BJ (cell line): Measurements from ENCODE around the gene MYL10. TPM values are rescaled to one million over a fixed set of nuclear protein-coding genes. Genes with fewer than 3 reads are reported as not detected.
A peak's percentile ranks its signal among the peaks of the same experiment; 100 is the strongest.

Experiments
- CTCF ChIA-PET: fragments of 350-600 bp; formaldehyde crosslinking; extraction: SDS; loops from one replicate; lab custom pipeline; 2021; ENCODE audit warnings: antibody characterized with exemption, inconsistent platforms; lab: Yijun Ruan, JAX
- POLR2A ChIA-PET: fragments of 300-600 bp; sonication (Branson Sonifier 250); formaldehyde crosslinking; extraction: SDS; loops from one replicate; lab custom pipeline; 2021; ENCODE audit warnings: antibody characterized with exemption; lab: Charles Lee
- DNase-seq: peaks from one replicate; pipeline ENCODE4 v3.0.0-alpha.2; 2011; ENCODE audit warnings: low read depth
- H3K27me3 ChIP-seq: 2 replicates; pipeline ENCODE4 v1.6.0; 2011; ENCODE audit warnings: low read length; ENCODE audit not compliant: control insufficient read depth, insufficient read depth
- H3K36me3 ChIP-seq: 2 replicates; pipeline ENCODE4 v1.5.1; 2011; ENCODE audit warnings: low read length; ENCODE audit not compliant: control insufficient read depth, insufficient read depth
- H3K4me3 ChIP-seq: 2 replicates; pipeline ENCODE4 v1.5.1; 2011; ENCODE audit warnings: low read depth, mild to moderate bottlenecking, control low read depth, low read length
- CTCF ChIP-seq: IDR thresholded peaks from 2 replicates; pipeline ENCODE4 v1.5.1; 2011; ENCODE audit warnings: low read depth, mild to moderate bottlenecking, control low read depth, inconsistent platforms, low read length, moderate library complexity; ENCODE audit not compliant: insufficient read depth
- polyA plus RNA-seq: library from polyadenylated mRNA; depleted of rRNA; stranded (reverse); fragments of >200 nt; gene quantifications from 2 replicates; pipeline ENCODE4 v1.2.3, GENCODE V29; 2011

MYL10 gene
- polyA plus RNA-seq, 1 experiment, result 0.07 TPM

- ChIA-PET POLR2A (no interaction called here), CTCF (interaction anchor here (2.2 kb wide), 1 partner anchor 9 kb away, joined by 5 read pairs; no protein-coding TSS in a partner anchor)
- Histone ChIP-seq H3K4me3 (no peak overlapping the region), H3K36me3 (no peaks in the 10 kb centered on the region), H3K27me3 (no peaks in the 10 kb centered on the region)
- TF ChIP-seq CTCF, result no peak
- DNase-seq, result no peak
Observed at GRCh38 chr7:101622609-101623173, 6.4 kb downstream of the MYL10 start.

DNA sequence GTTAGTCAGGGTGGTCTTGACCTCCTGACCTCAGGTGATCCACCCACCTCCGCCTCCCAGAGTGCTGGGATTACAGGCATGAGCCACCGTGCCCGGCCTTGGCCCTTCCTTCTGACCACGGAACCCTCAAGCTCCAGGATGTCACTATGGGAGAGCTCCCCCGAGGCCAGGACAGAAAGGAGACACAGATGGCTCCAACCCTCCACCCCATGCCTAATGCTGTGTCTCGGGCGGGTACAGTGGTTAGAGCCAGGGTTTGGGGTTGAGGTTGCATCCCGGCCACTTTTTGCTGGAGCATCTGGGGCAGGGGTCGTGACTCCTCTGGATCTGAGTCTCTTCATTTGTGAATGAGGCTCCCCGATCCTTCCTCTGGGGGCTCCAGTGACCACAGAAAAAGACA lies 8.1 kb downstream of the MYL10 start:
- Histone ChIP-seq H3K27me3 (no peaks in the 10 kb centered on the region), H3K4me3 (no peak overlapping the region), H3K36me3 (no peaks in the 10 kb centered on the region)
- TF ChIP-seq CTCF, result no peak
- DNase-seq, result no peak
- ChIA-PET CTCF (no interaction called here), POLR2A (no interaction called here)

- CTCF ChIA-PET, result no interaction called here
- Histone ChIP-seq H3K4me3 (no peak overlapping the region), H3K27me3 (no peaks in the 10 kb centered on the region), H3K36me3 (no peaks in the 10 kb centered on the region)
- no peak for TF ChIP-seq CTCF
- DNase-seq, result no peak
- POLR2A ChIA-PET, result no interaction called here
Observed at GRCh38 chr7:101620395-101620794, 8.7 kb downstream of the MYL10 start.

- Histone ChIP-seq H3K36me3 (no peaks in the 10 kb centered on the region), H3K4me3 (peak overlapping the region; percentile 16; the same call in 1 of the 2 replicates), H3K27me3 (no peaks in the 10 kb centered on the region)
- no peak for TF ChIP-seq CTCF
- CTCF ChIA-PET, result interaction anchor here (0.6 to 0.9 kb wide), 2 partner anchors 16 to 639 kb away, joined by 4 to 6 read pairs; no protein-coding TSS in a partner anchor
- POLR2A ChIA-PET, result no interaction called here
- DNase-seq, result peak; percentile 31
Observed at GRCh38 chr7:101618916-101619315, 10.2 kb downstream of the MYL10 start.

- H3K4me3 ChIP-seq, result no peak overlapping the region; the same call in 1 of the 2 replicates
- H3K27me3 ChIP-seq, result no peaks in the 10 kb centered on the region
- ChIA-PET CTCF (interaction anchor here (0.6 to 0.9 kb wide), 2 partner anchors 16 to 639 kb away, joined by 4 to 6 read pairs; no protein-coding TSS in a partner anchor), POLR2A (no interaction called here)
- peak; percentile 74 for DNase-seq
- no peaks in the 10 kb centered on the region for H3K36me3 ChIP-seq
- no peak for TF ChIP-seq CTCF
Observed at GRCh38 chr7:101618207-101618839, 10.8 kb downstream of the MYL10 start.
